ENCODE results near the gene WWOX.

Gene WWOX

DNA sequence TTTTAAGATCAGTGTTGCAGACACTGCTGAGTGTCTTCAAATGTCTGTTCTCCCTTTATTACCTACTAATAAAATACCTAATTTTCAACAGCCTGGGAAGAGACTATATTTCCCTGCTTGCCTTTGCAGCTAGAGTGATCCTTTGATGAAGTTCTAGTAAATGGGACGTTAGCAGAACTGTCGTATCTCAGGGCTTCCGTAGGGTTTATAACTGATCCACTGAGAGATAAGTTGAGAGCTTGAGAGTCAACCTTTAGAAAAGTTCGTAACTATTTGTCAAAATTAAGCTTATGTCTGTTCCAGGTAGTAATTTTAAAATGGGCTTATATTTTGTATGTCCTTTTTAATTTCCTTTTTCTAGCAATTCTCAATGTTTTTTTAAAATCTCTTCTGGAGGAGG, 974.1 kb downstream of the WWOX start:
- Histone ChIP-seq H3K4me1 (ENCODE audit: insufficient read depth, low read length) (peaks cover 67% of the 10 kb centered on the region), H3K27me3 (ENCODE audit: insufficient read depth, low read length, poor library complexity) (no peaks in the 10 kb centered on the region), H3K36me3 (ENCODE audit: insufficient read depth, low read length) (no peaks in the 10 kb centered on the region), H3K79me2 (ENCODE audit: insufficient read depth, low read length) (no peaks in the 10 kb centered on the region), H3K9ac (ENCODE audit: low read depth, low read length) (peak overlapping the region; percentile 25), H2AFZ (ENCODE audit: low read depth, low read length) (no peak overlapping the region), H3K27ac (ENCODE audit: low read length) (peak overlapping the region; percentile 59), H3K4me2 (ENCODE audit: insufficient read depth, low read length) (no peak overlapping the region), H3K4me3 (ENCODE audit: low read depth in 1 of 2, low read length in 2 of 2) (no peak overlapping the region), H4K20me1 (ENCODE audit: insufficient read depth, low read length) (no peaks in the 10 kb centered on the region), H3K9me3 (ENCODE audit: insufficient read depth, low read length, severe bottlenecking) (no peaks in the 10 kb centered on the region)
- ATAC-seq (ENCODE audit: insufficient read depth, low read depth) = peak; percentile 58; the same call in 2 of the 3 replicates
- no peak for TF ChIP-seq EZH2 (IDR thresholded peaks at IDR 0.05; ENCODE audit: borderline replicate concordance, low read depth, low read length, severe bottlenecking)
- TF ChIP-seq, protein P1, sequence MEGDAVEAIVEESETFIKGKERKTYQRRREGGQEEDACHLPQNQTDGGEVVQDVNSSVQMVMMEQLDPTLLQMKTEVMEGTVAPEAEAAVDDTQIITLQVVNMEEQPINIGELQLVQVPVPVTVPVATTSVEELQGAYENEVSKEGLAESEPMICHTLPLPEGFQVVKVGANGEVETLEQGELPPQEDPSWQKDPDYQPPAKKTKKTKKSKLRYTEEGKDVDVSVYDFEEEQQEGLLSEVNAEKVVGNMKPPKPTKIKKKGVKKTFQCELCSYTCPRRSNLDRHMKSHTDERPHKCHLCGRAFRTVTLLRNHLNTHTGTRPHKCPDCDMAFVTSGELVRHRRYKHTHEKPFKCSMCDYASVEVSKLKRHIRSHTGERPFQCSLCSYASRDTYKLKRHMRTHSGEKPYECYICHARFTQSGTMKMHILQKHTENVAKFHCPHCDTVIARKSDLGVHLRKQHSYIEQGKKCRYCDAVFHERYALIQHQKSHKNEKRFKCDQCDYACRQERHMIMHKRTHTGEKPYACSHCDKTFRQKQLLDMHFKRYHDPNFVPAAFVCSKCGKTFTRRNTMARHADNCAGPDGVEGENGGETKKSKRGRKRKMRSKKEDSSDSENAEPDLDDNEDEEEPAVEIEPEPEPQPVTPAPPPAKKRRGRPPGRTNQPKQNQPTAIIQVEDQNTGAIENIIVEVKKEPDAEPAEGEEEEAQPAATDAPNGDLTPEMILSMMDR (IDR thresholded peaks at IDR 0.05; ENCODE audit: borderline replicate concordance, extremely low read depth, low read length, poor library complexity, severe bottlenecking) = no peak
- DNase-seq = no peak

DNA sequence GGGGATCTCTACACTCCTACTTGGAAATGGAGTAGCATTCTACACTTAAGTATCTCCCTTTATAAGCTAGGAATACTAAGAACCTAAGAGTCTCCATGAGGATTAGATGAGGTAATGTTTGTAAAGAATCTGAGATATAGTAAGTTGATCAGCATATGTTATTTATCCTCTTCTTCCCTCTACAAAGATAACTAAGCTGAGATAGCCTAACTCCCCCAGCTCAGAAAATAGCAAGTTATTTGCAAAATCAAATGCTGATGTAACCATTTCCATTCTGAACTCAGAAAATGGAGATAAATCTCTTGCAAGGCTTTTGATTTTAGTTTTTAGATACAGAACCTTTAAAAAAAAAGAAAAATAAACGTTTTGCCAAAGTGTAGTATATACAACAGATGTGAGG, 975.1 kb downstream of the WWOX start:
- no peaks in the 10 kb centered on the region for H3K36me3 ChIP-seq (ENCODE audit: insufficient read depth, low read length)
- no peak overlapping the region for H3K4me3 ChIP-seq (ENCODE audit: low read depth in 1 of 2, low read length in 2 of 2)
- no peak overlapping the region for H2AFZ ChIP-seq (ENCODE audit: low read depth, low read length)
- no peaks in the 10 kb centered on the region for H3K27me3 ChIP-seq (ENCODE audit: insufficient read depth, low read length, poor library complexity)
- no peak for ATAC-seq (ENCODE audit: insufficient read depth, low read depth)
- no peak overlapping the region for H3K9ac ChIP-seq (ENCODE audit: low read depth, low read length)
- no peaks in the 10 kb centered on the region for H4K20me1 ChIP-seq (ENCODE audit: insufficient read depth, low read length)
- no peaks in the 10 kb centered on the region for H3K9me3 ChIP-seq (ENCODE audit: insufficient read depth, low read length, severe bottlenecking)
- H3K4me2 ChIP-seq (ENCODE audit: insufficient read depth, low read length) = no peak overlapping the region
- peaks cover 67% of the 10 kb centered on the region for H3K4me1 ChIP-seq (ENCODE audit: insufficient read depth, low read length)
- H3K79me2 ChIP-seq (ENCODE audit: insufficient read depth, low read length) = no peaks in the 10 kb centered on the region
- H3K27ac ChIP-seq (ENCODE audit: low read length) = peak overlapping the region; percentile 59; the same call in 1 of the 2 replicates
- no peak for TF ChIP-seq EZH2 (IDR thresholded peaks at IDR 0.05; ENCODE audit: borderline replicate concordance, low read depth, low read length, severe bottlenecking)
- TF ChIP-seq, protein P1 (IDR thresholded peaks at IDR 0.05; ENCODE audit: borderline replicate concordance, extremely low read depth, low read length, poor library complexity, severe bottlenecking) = no peak
- no peak for DNase-seq

DNA sequence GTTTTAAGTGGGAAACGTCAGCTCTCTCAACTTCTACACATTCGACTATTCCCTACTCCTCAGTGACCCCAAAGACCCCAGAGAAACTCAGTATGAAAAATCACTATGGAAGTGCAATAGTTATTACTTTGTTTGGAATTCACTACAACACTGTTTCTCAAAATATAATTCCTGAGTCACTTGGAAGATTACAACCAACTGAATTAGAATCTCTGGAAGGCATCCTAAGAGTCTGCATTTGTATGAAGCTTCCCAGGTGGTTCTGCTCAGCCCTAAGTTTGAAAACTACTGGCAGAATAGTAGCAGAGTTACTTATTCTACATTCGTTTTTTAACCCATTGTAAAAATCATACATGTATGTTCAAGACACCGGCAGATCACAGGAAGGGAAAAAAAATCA, 975.5 kb downstream of the WWOX start:
- H3K9ac ChIP-seq (ENCODE audit: low read depth, low read length) = no peak overlapping the region
- ATAC-seq (ENCODE audit: insufficient read depth, low read depth) (no peak), DNase-seq (no peak)
- H3K79me2 ChIP-seq (ENCODE audit: insufficient read depth, low read length) = no peaks in the 10 kb centered on the region
- no peak overlapping the region for H3K4me2 ChIP-seq (ENCODE audit: insufficient read depth, low read length)
- no peaks in the 10 kb centered on the region for H3K36me3 ChIP-seq (ENCODE audit: insufficient read depth, low read length)
- no peak overlapping the region for H3K4me3 ChIP-seq (ENCODE audit: low read depth in 1 of 2, low read length in 2 of 2)
- H3K27me3 ChIP-seq (ENCODE audit: insufficient read depth, low read length, poor library complexity) = no peaks in the 10 kb centered on the region
- H2AFZ ChIP-seq (ENCODE audit: low read depth, low read length) = no peak overlapping the region
- TF ChIP-seq EZH2 (IDR thresholded peaks at IDR 0.05; ENCODE audit: borderline replicate concordance, low read depth, low read length, severe bottlenecking) = no peak
- TF ChIP-seq, protein P1 (IDR thresholded peaks at IDR 0.05; ENCODE audit: borderline replicate concordance, extremely low read depth, low read length, poor library complexity, severe bottlenecking) = no peak
- no peak overlapping the region for H3K27ac ChIP-seq (ENCODE audit: low read length)
- peaks cover 67% of the 10 kb centered on the region for H3K4me1 ChIP-seq (ENCODE audit: insufficient read depth, low read length)
- no peaks in the 10 kb centered on the region for H4K20me1 ChIP-seq (ENCODE audit: insufficient read depth, low read length)
- H3K9me3 ChIP-seq (ENCODE audit: insufficient read depth, low read length, severe bottlenecking) = no peaks in the 10 kb centered on the region
